Liver (tissue), 3 donors: ENCODE data around the gene SETBP1.

Source experiments
- RAD21 ChIP-seq, 2 donors: IDR thresholded peaks; 2 replicates each; pipeline ENCODE4 v1.6.1; 2016; ENCODE audit warnings: antibody characterized with exemption in 2 of 2, mild to moderate bottlenecking in 2 of 2
- REST ChIP-seq: IDR thresholded peaks from 2 replicates; pipeline ENCODE4 v1.6.1; 2016; ENCODE audit warnings: antibody characterized with exemption, mild to moderate bottlenecking
- RXRA ChIP-seq, 2 donors: IDR thresholded peaks; 2 replicates each; pipeline ENCODE4 v1.6.1; 2017 to 2018; ENCODE audit warnings: antibody characterized with exemption in 2 of 2, mild to moderate bottlenecking in 1 of 2
- TAF1 ChIP-seq: conservative IDR thresholded peaks from 2 replicates; pipeline ENCODE4 v1.6.1; 2016; ENCODE audit warnings: antibody characterized with exemption, mild to moderate bottlenecking
- YY1 ChIP-seq: IDR thresholded peaks from 2 replicates; pipeline ENCODE4 v1.6.1; 2016; ENCODE audit warnings: antibody characterized with exemption, mild to moderate bottlenecking
- TF ChIP-seq, protein P1 (sequence below): fragments of 150-350 bp; IDR thresholded peaks from 2 replicates; pipeline ENCODE4 v1.5.1; 2017; ENCODE audit warnings: improper control_type of control experiment, low read depth, low read length; ENCODE audit not compliant: missing input control
- TF ChIP-seq, protein P2 (sequence below): IDR thresholded peaks from 2 replicates; pipeline ENCODE4 v1.6.1; 2016; ENCODE audit warnings: antibody characterized with exemption
- donor health status: healthy.
- donor health status: healthy.

DNA sequence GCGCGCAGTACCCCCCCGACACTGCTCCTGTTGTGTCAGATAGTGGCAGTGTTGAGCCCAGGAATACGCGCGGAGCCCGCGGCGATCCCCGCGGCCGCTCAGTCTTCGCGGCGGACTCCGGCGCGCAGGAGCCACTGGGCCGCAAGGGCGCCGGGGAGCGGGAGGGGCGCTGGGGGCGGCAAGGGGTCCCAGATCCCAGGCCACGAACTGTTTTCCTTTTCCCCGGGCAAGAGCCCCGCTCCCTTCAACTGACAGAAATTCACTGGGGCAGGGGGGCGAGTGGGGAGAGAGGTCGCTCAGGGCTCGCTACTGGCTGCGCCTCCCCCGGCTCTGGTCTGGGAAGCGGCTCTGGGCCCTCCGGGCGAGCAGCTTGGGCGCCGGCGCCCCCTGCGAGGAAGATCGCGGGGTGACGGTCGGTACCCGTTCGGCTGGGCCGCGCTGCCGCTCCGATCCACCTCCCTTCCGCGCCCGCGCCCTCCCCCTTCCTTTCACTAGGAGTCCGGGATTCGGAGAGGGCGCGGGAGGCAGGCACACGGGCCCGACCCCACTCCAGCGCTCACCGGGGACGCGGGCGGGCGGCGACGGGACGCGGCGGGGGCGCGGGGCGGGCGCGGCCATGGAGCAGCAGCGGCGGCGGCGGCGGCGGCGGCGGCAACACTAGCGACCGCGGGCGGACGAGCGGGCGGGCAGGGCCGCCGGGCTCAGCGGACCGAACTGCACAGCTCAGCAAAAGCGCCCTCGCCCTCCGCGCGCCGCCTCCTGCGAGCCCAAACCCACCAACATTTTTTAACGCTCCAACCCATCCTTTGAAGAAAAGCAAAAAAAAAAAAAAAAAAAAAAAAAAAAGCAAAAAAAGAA lies 1.4 kb upstream of the SETBP1 start:
- TF ChIP-seq, protein P1, sequence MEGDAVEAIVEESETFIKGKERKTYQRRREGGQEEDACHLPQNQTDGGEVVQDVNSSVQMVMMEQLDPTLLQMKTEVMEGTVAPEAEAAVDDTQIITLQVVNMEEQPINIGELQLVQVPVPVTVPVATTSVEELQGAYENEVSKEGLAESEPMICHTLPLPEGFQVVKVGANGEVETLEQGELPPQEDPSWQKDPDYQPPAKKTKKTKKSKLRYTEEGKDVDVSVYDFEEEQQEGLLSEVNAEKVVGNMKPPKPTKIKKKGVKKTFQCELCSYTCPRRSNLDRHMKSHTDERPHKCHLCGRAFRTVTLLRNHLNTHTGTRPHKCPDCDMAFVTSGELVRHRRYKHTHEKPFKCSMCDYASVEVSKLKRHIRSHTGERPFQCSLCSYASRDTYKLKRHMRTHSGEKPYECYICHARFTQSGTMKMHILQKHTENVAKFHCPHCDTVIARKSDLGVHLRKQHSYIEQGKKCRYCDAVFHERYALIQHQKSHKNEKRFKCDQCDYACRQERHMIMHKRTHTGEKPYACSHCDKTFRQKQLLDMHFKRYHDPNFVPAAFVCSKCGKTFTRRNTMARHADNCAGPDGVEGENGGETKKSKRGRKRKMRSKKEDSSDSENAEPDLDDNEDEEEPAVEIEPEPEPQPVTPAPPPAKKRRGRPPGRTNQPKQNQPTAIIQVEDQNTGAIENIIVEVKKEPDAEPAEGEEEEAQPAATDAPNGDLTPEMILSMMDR: peak; percentile 63
- TF ChIP-seq, protein P2, sequence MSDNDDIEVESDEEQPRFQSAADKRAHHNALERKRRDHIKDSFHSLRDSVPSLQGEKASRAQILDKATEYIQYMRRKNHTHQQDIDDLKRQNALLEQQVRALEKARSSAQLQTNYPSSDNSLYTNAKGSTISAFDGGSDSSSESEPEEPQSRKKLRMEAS: no peak
- TF ChIP-seq TAF1: peak; percentile 88
- peak; percentile 25 for TF ChIP-seq REST
- peak; percentile 41 for TF ChIP-seq YY1
- peak; percentile 80 for TF ChIP-seq RAD21 (IDR thresholded peaks at IDR 0.05)
- TF ChIP-seq RXRA (IDR thresholded peaks at IDR 0.05): no peak
